PC-9 (cell line): ENCODE measurements around the gene PAGR1. TPM values are rescaled to one million over a fixed set of nuclear protein-coding genes. Genes with fewer than 3 reads are reported as not detected.

Source experiments
- BruUV-seq: library from RNA; stranded (reverse); fragments of 400-500 nt; replicated peaks from 2 replicates; lab custom pipeline; 2021; lab: Mats Ljungman, UMichigan
- CTCF ChIA-PET: fragments of 300-600 bp; sonication (Branson Sonifier 250); formaldehyde crosslinking; loops from one replicate; lab custom pipeline; 2022; ENCODE audit warnings: antibody characterized with exemption; lab: Charles Lee
- POLR2A ChIA-PET: fragments of 300-600 bp; sonication (Branson Sonifier 250); formaldehyde crosslinking; loops from one replicate; lab custom pipeline; 2022; ENCODE audit warnings: antibody characterized with exemption; ENCODE audit not compliant: unreplicated experiment; lab: Charles Lee
- DNase-seq, 2 experiments: peaks; one replicate each; pipeline versions ENCODE4 v3.0.0 to v3.0.0-alpha.2; 2015 to 2022; ENCODE audit warnings: mixed read lengths in 1 of 2
- H2AFZ ChIP-seq: fragments of 200-600 bp; sonication (generic); 2 replicates; pipeline ENCODE4 v1.8.1; 2017; ENCODE audit warnings: antibody characterized with exemption
- H3F3A ChIP-seq: fragments of 200-600 bp; sonication (generic); 2 replicates; pipeline ENCODE4 v1.8.1; 2017; ENCODE audit warnings: antibody characterized with exemption, mild to moderate bottlenecking, low read depth; ENCODE audit not compliant: insufficient read depth
- H3K27ac ChIP-seq: fragments of 200-600 bp; sonication (generic); 2 replicates; pipeline ENCODE4 v1.6.1; 2016; ENCODE audit warnings: mixed run types
- H3K27me3 ChIP-seq: fragments of 200-600 bp; sonication (generic); 2 replicates; pipeline ENCODE4 v1.6.1; 2016; ENCODE audit warnings: low read depth, mixed run types; ENCODE audit not compliant: insufficient read depth
- H3K36me3 ChIP-seq: fragments of 200-600 bp; sonication (generic); 2 replicates; pipeline ENCODE4 v1.6.1; 2016; ENCODE audit warnings: low read depth, mixed run types
- H3K4me1 ChIP-seq: fragments of 200-600 bp; sonication (generic); replicated peaks from 2 replicates; pipeline ENCODE4 v1.6.1; 2016; ENCODE audit warnings: mixed run types; ENCODE audit not compliant: insufficient read depth
- H3K4me2 ChIP-seq: fragments of 200-600 bp; sonication (generic); 2 replicates; pipeline ENCODE4 v1.6.1; 2017; ENCODE audit warnings: mixed run types
- H3K4me3 ChIP-seq: fragments of 200-600 bp; sonication (generic); 2 replicates; pipeline ENCODE4 v1.6.1; 2016; ENCODE audit warnings: mixed run types
- H3K79me2 ChIP-seq: fragments of 200-600 bp; sonication (generic); 2 replicates; pipeline ENCODE4 v1.6.1; 2017; ENCODE audit warnings: low read depth, mixed run types
- H3K9me2 ChIP-seq: fragments of 200-600 bp; sonication (generic); 2 replicates; pipeline ENCODE4 v1.8.1; 2017; ENCODE audit warnings: mild to moderate bottlenecking; ENCODE audit not compliant: insufficient read depth
- H3K9me3 ChIP-seq: fragments of 200-600 bp; sonication (generic); 2 replicates; pipeline ENCODE4 v1.8.1; 2016; ENCODE audit warnings: low read depth; ENCODE audit not compliant: insufficient read depth
- H4K20me1 ChIP-seq: fragments of 200-600 bp; sonication (generic); 2 replicates; pipeline ENCODE4 v1.8.1; 2017; ENCODE audit not compliant: insufficient read depth
- EZH2 ChIP-seq: fragments of 200-600 bp; sonication (generic); IDR thresholded peaks from 2 replicates; pipeline ENCODE4 v1.8.0; 2017; ENCODE audit warnings: antibody characterized with exemption, low read depth
- intact Hi-C: fragments of 100-400 bp; cut with micrococcal nuclease; formaldehyde crosslinking; loops from one replicate; pipeline ENCODE4 v1.10.0; 2022; ENCODE audit not compliant: unreplicated experiment
- total RNA-seq: library from RNA; stranded (reverse); gene quantifications from 2 replicates; pipeline ENCODE4 v1.2.3, GENCODE V29; 2021
- TF ChIP-seq, protein P1 (sequence below): fragments of 200-600 bp; sonication (generic); conservative IDR thresholded peaks from 2 replicates; pipeline ENCODE4 v1.6.1; 2017; ENCODE audit warnings: mixed run types, antibody characterized with exemption, mild to moderate bottlenecking, moderate library complexity

PAGR1 gene
- total RNA-seq, 1 experiment from 2014 or later, result 27.5 TPM

GRCh38 chr16:29808219-29808900 lies 7.6 kb upstream of the PAGR1 start:
- Histone ChIP-seq H3K4me3 (peak overlapping the region; percentile 58), H4K20me1 (peaks cover 10% of the 10 kb centered on the region; the same call in 1 of the 2 replicates), H3K4me1 (peaks cover 48% of the 10 kb centered on the region), H3K4me2 (peak overlapping the region; percentile 79), H2AFZ (peak overlapping the region; percentile 50; the same call in 1 of the 2 replicates), H3K9me3 (no peaks in the 10 kb centered on the region), H3F3A (peaks cover 67% of the 10 kb centered on the region), H3K9me2 (no peaks in the 10 kb centered on the region), H3K79me2 (peaks cover 17% of the 10 kb centered on the region), H3K27me3 (no peaks in the 10 kb centered on the region), H3K36me3 (0 out of 2 replicates have a peak, but pooled peaks cover 9% of the 10 kb centered on the region), H3K27ac (peak overlapping the region; percentile 51; the same call in 1 of the 2 replicates)
- no peak for DNase-seq
- intact Hi-C loops, result no loop called here
- TF ChIP-seq, protein P1, sequence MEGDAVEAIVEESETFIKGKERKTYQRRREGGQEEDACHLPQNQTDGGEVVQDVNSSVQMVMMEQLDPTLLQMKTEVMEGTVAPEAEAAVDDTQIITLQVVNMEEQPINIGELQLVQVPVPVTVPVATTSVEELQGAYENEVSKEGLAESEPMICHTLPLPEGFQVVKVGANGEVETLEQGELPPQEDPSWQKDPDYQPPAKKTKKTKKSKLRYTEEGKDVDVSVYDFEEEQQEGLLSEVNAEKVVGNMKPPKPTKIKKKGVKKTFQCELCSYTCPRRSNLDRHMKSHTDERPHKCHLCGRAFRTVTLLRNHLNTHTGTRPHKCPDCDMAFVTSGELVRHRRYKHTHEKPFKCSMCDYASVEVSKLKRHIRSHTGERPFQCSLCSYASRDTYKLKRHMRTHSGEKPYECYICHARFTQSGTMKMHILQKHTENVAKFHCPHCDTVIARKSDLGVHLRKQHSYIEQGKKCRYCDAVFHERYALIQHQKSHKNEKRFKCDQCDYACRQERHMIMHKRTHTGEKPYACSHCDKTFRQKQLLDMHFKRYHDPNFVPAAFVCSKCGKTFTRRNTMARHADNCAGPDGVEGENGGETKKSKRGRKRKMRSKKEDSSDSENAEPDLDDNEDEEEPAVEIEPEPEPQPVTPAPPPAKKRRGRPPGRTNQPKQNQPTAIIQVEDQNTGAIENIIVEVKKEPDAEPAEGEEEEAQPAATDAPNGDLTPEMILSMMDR, result no peak
- TF ChIP-seq EZH2, result no peak
- ChIA-PET CTCF (interaction anchor here (0.6 to 1.6 kb wide), 3 partner anchors 40 to 134 kb away, joined by 4 to 10 read pairs (median 4); no protein-coding TSS in a partner anchor), POLR2A (interaction anchor here (0.5 to 0.8 kb wide), 3 partner anchors 8 to 107 kb away, joined by 3 to 20 read pairs (median 5); partner anchors contain the start of gene PAGR1)
- BruUV-seq, result no TSS peak

DNA sequence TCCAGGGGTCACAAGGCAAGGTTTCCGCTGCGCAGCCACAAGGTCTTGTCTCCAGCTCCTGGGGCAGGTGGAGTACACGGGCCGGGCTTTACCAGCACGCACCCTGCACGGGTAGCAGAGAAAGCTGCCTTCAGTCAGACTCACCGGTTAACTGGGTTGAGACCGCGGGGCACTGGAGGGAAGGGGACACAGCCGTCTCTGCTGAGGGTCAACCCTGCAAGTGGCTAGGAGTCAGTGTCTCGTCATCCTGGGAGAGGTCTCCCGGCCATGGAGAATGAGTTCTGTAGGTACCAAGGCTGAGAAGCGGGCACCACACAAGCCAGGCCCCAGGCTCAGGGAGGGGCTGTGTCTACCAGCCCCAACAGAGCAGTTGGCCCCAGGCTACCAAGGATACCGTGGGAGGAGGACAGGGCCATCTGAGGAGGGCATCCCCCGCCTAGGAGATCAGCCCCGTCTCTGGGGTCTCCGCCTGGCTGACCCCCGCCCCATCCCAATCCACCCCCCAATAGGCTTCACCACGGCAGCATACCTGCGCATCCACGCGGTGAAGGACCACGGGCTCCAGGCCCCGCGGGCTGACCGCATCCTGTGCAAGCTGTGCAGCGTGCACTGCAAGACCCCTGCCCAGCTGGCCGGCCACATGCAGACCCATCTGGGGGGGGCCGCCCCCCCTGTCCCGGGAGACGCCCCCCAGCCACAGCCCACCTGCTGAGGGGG lies 6.8 kb upstream of the PAGR1 start:
- TF ChIP-seq, protein P1, result no peak
- no peak for TF ChIP-seq EZH2
- Histone ChIP-seq H3K4me1 (peaks cover 42% of the 10 kb centered on the region), H3K36me3 (0 out of 2 replicates have a peak, but pooled peaks cover 9% of the 10 kb centered on the region), H3K79me2 (peaks cover 17% of the 10 kb centered on the region), H2AFZ (no peak overlapping the region), H3K9me2 (no peaks in the 10 kb centered on the region), H4K20me1 (peaks cover 10% of the 10 kb centered on the region; the same call in 1 of the 2 replicates), H3K9me3 (no peaks in the 10 kb centered on the region), H3K4me3 (peak overlapping the region; percentile 58; the same call in 1 of the 2 replicates), H3K27me3 (no peaks in the 10 kb centered on the region), H3K27ac (no peak overlapping the region), H3F3A (peaks cover 60% of the 10 kb centered on the region), H3K4me2 (peak overlapping the region; percentile 79)
- BruUV-seq, result no TSS peak
- POLR2A ChIA-PET, result interaction anchor here (0.5 kb wide), 1 partner anchor 107 kb away, joined by 20 read pairs; no protein-coding TSS in a partner anchor
- CTCF ChIA-PET, result interaction anchor here (1.5 kb wide), 1 partner anchor 39 kb away, joined by 10 read pairs; no protein-coding TSS in a partner anchor
- DNase-seq, result no peak
- intact Hi-C loops, result no loop called here
